HG03175 (cell line): Measurements from ENCODE around the gene MCC.
A peak's percentile ranks its signal among the peaks of the same experiment; 100 is the strongest.

ENCODE experiments used
- ATAC-seq: cut with Tn5 transposase; IDR thresholded peaks from one replicate; pipeline ENCODE4 v1.9.1; 2021; ENCODE audit warnings: mild to moderate bottlenecking, moderate library complexity; ENCODE audit not compliant: unreplicated experiment

MCC gene

DNA sequence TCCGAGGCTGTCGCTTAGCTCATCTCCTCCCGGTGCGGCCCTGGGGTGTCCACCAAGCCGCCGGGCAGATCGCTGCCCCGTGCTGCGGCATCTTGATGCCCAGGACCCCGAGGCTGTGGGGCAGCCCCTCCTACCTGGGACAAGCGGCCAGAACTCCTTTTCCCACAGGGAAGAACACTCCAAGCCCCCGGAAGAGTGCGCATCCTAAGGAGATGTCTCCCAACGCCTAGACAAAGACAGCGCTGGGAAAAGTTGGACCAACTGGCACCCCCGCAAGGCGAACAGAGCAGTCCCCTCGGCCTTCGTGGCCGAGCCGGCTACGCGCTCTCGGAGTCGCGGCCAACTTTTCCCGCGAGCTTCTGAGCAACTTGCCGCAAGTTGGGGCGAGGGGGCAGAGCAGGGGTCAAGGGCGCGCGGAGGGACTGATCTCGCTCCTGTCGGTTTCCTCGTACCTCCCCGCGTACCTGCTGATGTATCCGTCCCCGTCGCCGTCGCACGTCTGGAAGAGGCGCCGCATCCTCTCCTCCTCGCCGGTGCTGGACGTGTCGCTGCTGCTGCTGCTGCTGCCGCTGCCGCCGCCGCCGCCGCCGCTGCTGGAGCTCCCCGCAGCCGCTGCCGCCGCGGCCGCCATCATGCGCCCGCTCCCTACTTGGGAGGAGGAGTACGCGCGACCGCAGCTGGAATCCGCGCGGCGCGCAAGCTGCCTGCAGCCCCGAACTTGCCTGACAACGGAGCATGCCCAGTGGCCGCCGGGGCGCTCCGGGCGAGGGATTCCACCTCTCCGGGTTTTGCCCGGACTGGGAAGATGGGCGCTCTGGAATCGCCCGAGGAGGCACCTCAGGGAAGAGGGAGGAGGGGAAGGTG lies at the start of gene MCC:
TSS of gene MCC (minus strand) at position 673 of the 864 bp plus-strand sequence.
- no peak for ATAC-seq

GRCh38 chr5:113531481-113532159 lies 43.4 kb upstream of the MCC start:
- ATAC-seq, result no peak

DNA sequence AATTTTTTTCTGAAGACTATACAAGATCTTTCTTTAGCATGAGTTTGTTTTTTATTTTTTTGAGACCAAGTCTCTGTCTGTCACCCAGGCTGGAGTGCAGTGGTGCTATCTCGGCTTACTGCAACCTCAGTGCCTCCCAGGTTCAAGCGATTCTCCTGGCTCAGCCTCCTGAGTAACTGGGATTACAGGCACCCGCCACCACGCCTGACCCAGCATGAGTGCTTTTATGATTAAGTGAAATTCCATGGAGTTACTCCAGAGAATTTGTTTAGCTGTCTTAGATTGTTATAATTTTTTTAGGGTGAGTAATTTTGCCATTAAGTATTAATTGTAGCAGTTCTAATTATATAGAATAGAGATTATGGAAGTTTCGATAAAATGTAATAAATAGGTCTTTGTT lies 39.5 kb upstream of the MCC start:
- ATAC-seq, result no peak

DNA sequence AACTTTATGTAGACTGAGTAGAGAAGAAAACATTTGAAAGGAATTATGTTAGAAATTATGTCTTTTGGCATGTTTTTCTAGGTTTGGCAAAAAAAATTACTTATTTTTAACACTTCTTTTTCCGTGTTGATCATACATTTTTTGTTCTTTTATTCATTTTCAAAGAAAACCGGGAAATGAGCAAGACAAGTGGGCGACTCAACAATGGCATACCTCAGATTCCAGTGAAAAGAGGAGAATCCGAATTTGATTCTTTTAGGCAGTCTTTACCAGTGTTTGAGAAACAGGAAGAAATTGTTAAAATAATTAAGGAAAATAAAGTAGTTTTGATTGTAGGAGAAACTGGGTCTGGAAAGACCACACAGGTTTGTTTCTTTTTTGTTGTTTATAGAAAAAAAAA lies 38.2 kb upstream of the MCC start:
- no peak for ATAC-seq

DNA sequence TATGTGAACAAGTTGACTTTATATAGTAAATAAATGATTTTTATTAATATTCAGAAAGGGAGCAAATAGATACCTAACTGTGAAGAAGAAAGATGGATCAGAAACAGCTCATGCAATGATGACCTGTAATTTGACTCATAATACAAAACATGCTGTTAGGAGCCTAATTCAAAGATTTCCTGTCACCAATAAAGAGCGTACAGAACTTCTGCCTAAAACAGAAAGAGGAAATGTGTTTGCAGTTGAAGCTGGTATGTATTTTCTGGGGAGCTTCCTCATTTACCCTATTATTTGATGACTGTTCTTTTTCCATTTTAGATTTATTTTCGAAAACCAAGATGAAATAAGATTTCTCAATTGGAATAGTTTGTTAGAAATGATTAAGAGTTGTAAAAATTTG lies 36.7 kb upstream of the MCC start:
- peak; percentile 59 for ATAC-seq

GRCh38 chr5:113523168-113523567 lies 34.9 kb upstream of the MCC start:
- no peak for ATAC-seq

GRCh38 chr5:113520899-113521298 lies 32.6 kb upstream of the MCC start:
- ATAC-seq, result no peak

- ATAC-seq, result peak; percentile 75
Measured at GRCh38 chr5:113520429-113520828, 32.2 kb upstream of the MCC start.

- ATAC-seq, result no peak
Measured at GRCh38 chr5:113519412-113519811, 31.2 kb upstream of the MCC start.

GRCh38 chr5:113518884-113519283 lies 30.6 kb upstream of the MCC start:
- no peak for ATAC-seq

- no peak for ATAC-seq
Measured at GRCh38 chr5:113514289-113514635, 26.0 kb upstream of the MCC start.

- ATAC-seq, result peak; percentile 98
Measured at GRCh38 chr5:113513384-113514288, 25.4 kb upstream of the MCC start, which contains the start of gene YTHDC2. TSS of gene YTHDC2 (plus strand) at chr5:113513694. CDS start at chr5:113513896, 202 bp downstream.

DNA sequence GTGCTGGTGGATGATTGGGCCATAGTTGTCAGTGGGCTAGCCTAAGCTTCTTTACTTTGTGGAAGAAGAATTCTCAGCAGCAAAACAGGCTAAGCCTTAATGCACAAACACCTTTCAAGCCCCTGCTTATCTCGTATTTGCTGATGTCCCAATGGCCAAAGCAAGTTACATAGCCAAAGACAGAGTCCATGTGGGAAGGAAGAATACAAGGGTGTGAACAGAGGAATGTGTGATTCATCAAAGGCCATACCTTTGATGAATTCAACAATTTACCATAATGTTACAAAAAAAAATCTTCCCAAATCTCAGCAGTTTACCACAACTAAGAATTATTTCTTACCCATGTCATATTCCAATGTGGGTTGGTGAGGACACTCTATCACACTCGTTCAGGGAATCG lies 24.1 kb upstream of the MCC start:
- ATAC-seq, result no peak

DNA sequence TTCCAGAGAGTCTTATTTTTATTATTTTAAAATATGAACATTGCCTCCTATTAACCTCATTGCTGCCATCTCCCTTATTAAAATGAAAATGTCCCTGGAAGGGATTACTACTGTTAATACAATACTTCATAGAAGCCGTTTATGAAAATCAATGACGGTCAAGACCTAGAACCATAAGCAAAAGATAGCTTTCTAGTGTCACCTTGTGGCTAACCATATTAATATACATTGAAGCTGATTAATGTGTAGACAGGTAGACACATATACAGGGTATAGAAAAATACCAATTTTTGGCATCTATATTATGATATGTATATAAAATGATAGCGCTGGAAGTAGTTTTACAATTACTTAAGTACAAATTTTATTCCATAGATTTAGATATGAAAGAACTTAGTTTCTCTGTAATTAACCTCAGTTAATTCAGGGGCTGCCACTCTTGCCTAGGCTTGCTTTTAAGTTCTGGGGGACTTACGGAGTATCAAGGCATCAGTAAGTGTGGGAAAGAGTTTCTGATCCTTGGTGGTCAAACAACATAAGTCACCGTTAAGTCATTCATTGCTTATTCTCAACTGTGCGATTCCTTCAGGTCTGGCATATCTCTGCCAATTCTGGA lies 22.7 kb upstream of the MCC start:
- no peak for ATAC-seq

GRCh38 chr5:113508756-113509155 lies 20.5 kb upstream of the MCC start:
- ATAC-seq, result no peak

DNA sequence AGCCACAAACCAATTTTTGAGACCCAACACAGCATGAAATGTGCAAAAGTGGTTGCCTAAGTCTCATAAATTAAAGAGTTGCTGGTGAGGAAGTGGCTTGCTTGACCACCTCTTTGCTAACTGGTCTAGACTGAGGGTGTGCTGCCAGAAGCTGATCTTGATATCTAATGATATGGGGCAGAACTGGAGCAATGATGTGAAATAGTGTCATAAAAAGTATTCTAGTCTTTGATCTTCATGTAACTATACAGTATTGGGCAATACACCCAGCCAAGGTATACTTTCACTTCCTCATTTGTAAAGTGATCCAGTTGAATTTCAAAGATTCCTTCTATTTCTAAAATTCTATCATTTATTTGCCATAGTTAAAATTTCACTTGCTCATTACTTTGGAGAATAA lies 19.3 kb upstream of the MCC start:
- ATAC-seq, result no peak

- no peak for ATAC-seq
Measured at GRCh38 chr5:113505181-113505580, 16.9 kb upstream of the MCC start.

- no peak for ATAC-seq
Measured at GRCh38 chr5:113503146-113503545, 14.9 kb upstream of the MCC start.

- ATAC-seq, result no peak
Measured at GRCh38 chr5:113502073-113502472, 13.8 kb upstream of the MCC start.

DNA sequence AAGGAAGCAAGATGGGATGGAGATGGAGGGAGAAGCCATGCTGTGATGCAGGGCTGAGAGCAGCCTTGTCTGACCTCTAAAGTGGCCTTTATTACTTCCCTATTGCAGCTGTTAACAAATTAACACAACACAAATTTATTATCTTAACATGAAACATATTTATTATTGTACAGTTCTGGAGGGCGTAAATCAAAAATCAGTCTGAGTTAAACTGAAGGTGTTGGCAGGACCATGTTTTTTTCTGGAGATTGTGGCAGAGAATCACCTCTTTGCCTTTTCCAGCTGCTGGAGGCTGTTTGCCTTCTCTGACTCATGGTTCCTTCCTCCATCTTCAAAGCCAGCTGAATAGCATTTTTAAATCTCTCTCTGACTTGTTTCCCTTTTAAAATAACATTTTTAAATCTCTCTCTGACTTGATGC lies 7.2 kb upstream of the MCC start:
- ATAC-seq, result no peak

- no peak for ATAC-seq
Measured at GRCh38 chr5:113493446-113493845, 5.2 kb upstream of the MCC start.
